Left renal cortex interstitium (tissue), 4 donors: ENCODE measurements around the gene ERICH6. TPM values are rescaled to one million over a fixed set of nuclear protein-coding genes. Genes with fewer than 3 reads are reported as not detected.
"Not testable (repeated sequence)": the region's sequence is repeated elsewhere in the genome, so short reads cannot be mapped to it uniquely, and the experiment has no call there.

Experiments used
- DNase-seq, 4 donors: peaks; one replicate each; pipeline ENCODE4 v3.0.0-alpha.2; 2013; ENCODE audit warnings: low read depth in 4 of 4, low spot score in 2 of 4, missing footprints in 1 of 4
- polyA plus RNA-seq, 4 donors: library from polyadenylated mRNA; unstranded; fragments of 120-200 nt; gene quantifications; one replicate each; pipeline ENCODE4 v1.2.1, GENCODE V29; 2013; ENCODE audit not compliant: insufficient read length in 4 of 4

Gene ERICH6
- polyA plus RNA-seq, 4 donors, result 0.46 to 1.1 (median 0.72) TPM

DNA sequence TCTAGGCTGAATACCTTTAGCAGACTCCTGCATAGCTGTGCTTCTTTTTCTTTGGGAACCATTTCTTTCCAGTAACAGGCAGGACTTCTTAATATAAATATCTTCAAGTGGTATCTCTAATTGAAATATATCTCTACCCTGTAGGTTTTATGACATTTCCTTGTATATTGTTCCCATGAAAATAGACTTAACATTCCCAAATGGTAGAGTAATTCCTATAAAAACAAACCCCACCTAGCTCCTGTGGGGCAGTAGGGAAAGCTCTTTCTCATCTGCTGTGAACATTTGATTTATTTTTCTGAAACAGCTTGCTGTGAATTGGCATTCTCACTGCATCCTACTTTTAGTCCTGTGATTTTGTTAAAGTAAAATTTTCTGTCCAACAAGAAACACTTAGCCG lies 79.8 kb downstream of the ERICH6 start:
- no peak for DNase-seq

DNA sequence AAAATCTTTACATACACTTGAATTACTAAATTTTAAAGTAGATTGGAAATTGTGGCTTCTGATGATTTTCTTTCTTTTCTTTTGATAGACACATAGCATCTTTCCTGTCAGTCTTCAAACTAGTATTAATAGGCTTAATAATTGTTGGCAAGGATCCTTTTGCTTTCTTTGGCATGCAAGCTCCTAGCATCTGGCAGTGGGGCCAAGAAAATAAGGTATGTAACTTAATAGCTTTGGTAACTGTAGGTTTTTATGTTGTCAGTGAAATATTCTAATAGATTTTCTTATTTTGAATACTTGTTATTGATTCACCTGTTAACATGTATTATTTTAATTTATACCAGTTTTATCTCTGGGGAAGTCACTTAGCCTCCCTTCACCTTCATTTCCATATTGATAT lies 80.8 kb downstream of the ERICH6 start:
- DNase-seq, result not testable (repeated sequence)

DNA sequence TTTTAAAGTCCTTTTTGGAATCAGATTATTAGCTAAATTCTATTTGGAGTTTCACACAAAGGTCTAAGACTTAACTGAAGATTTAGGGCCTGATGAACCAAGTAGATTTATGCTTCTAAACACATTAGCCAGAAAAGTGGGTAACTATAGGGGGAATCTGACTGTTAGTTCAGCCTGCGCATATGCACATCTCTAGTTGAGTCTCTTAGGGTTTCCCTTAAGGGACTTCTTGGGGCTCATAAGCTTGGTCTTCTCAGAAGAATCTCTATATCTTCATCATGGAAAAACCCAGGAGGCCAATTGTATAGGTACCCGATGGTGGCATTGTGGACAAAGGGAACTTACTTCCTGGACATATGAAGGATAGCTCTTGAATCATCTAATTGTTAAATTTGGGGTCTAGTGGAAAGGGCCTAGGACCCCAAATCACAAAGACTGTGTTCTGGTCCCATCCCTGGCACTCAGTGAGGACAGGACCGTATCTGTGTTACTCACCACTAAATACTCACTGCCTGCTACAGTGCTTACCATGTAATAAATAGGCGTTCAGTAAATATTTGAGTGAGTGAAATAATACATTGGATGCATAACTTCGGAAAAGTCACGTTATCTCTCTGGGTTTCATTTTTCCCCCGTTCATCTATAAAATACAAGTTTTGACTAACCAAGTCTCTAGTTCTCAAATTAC lies 83.6 kb downstream of the ERICH6 start:
- DNase-seq, result no peak

DNA sequence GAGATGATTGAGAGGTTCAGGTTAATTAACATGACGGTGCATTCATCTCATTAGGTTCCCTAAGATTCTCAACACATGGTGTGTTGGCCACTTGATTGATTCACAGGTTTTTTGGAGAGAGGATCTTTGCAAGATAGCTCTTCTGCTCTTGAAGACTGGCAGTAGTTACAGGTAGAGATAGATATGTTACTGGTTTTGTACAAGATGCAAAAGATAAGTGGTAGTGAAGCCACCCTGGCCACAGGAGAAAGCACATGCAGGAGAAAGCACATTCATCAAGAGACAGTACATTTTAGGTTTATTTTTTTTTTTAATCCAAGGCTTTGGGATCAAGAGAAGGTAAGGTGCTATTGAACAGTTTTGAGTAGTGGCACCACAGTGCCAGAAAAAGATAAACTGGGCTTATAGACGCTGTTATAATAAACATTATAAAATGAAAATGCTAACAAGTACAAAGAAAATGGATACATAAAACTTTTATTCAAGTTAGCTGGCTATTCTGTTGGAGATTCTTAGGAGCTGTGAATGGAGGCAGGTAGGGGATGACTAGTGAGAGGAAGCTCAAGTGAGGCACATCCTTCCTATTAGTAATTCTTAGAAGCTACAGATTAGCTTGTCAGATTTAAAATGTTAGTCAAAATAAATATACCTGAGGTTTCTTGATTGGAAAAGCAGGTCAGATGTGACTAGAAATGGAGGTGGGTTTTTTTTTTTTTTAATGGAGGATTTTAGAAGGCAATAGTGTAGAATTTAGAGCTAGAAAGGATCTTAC lies 89.8 kb downstream of the ERICH6 start:
- DNase-seq, result no peak

DNA sequence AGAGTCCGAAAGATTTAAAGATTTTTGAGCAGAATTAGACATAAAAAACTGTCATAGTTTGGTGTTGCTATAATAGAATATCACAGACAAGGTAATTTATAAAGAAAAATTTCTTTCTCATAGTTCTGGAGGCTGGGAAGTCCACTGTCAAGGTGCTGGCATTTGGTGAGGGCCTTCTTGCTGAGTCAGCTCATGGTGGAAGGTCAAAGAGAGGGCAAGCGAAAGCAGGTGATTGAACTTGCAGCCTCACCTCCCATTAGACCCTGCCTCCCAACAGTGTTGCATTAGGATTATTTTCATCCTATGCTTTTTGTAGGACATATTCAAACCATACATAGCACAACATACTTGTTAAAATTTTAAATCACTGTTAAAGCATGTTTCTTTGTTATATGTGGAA lies 90.7 kb downstream of the ERICH6 start:
- no peak for DNase-seq

DNA sequence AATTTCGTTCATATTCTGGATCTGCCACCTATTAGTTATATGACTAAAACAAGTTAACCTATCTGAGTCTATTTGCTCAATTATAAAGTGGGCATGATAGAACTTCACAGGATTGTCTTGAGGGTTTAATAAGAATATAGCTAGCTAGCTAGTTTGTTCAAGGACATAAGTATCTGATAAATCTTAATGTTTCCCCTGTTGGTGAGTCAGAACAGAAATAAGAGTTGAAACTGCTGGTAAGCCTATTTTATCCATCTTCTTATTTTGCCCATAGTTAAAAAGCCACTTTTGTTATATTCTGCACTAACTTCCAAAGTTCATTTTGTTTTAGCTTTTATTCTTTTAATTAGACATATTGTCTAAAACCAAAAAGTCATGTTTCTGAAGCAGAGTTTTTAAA lies 91.2 kb downstream of the ERICH6 start:
- DNase-seq, result no peak

DNA sequence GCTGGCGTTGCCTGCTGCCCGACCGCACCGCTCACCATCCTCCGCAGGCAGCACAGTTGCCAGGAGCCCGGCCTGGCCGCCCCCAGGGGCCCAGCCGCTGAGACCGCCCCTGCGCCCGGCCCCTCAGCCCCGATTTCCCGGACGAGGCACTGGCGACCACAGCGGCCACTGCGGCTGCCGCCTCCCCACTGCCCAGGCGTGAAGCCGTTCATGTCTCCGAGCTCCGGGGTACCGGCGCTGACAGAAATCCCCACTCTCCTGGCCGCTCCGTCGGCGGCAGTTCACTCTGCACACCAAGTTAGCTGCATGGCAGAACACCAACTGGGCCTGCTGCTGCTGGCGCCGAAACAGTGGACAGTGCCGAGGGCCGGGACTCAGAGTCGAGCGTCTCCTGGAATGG lies 92.1 kb downstream of the ERICH6 start:
- DNase-seq, result no peak

DNA sequence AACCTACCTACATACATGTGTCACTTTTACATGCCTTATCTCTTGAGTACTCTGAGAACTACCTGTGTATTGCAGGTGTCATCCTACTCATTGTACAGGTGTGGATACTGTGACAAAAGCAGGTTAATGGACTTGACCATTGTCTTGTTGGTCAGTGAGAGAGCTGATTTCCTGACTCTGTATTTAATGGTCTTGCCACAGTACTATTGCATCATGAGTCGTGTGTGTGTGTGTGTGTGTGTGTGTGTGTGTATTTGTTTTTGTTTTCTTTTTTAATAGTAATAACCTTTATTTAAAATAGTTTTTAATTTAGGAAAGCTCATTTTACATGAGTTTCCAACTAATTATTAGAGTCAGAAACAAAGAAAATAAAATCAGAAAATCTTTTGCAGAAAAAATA lies 92.9 kb downstream of the ERICH6 start:
- no peak for DNase-seq

DNA sequence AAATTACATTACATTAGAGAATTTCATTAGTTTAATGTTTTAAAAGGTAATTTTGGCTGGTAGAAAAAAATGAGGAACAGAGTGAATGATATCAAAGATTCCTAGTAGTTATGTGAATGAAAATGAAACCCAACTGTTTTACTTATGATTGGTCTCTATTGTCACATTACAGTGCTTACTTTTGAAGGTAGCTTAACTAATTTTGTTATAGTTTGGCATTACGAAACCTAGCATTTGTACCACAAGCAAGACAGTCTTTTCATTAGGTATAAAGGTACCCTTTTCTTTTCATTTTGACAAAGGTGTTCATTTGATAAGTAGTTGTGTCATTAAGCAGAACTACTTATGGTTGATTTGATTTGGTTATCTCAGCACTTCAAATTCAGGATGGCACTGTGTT lies 93.7 kb downstream of the ERICH6 start:
- no peak for DNase-seq

Other genes with a start within 250 kb of the ERICH6 start
- 100 to 1,000 TPM; 113 to 139 (median 129) TPM for gene SERP1, start 157.4 kb downstream of the ERICH6 start, polyA plus RNA-seq
- gene EIF2A, start 157.1 kb downstream of the ERICH6 start, polyA plus RNA-seq, result 100 to 1,000 TPM; 149 to 192 (median 177) TPM
- 100 to 1,000 TPM; 104 to 147 (median 115) TPM for gene SELENOT, start 100.6 kb downstream of the ERICH6 start, polyA plus RNA-seq
- 10 to 100 TPM; 16.8 to 20.2 (median 18.8) TPM for gene SIAH2, start 59.2 kb upstream of the ERICH6 start, polyA plus RNA-seq
- gene MINDY4B, start 201.5 kb upstream of the ERICH6 start, polyA plus RNA-seq, result not detected